SU-DHL-6 (cell line): ENCODE results near the gene ABCF2.

Experiments
- CTCF ChIP-seq: fragments of 200-600 bp; sonication (generic); IDR thresholded peaks from one replicate; pipeline ENCODE4 v1.5.1; 2017; ENCODE audit warnings: antibody characterized with exemption, mild to moderate bottlenecking, low read length, moderate library complexity; ENCODE audit not compliant: insufficient read depth, poor library complexity, severe bottlenecking
- EZH2phosphoT487 ChIP-seq: fragments of 200-600 bp; sonication (generic), shearing (Covaris generic); conservative IDR thresholded peaks from 2 replicates; pipeline ENCODE4 v1.6.1; 2018; ENCODE audit warnings: mild to moderate bottlenecking, antibody characterized with exemption, low read length, moderate library complexity, mixed read lengths

- TF ChIP-seq CTCF (no peak), EZH2phosphoT487 (no peak)
Observed at GRCh38 chr7:151193203-151193978, 33.6 kb downstream of the ABCF2 start.
